D721Med (cell line): Measurements from ENCODE around the gene PXK.

Source experiments
- DNase-seq: peaks from one replicate; pipeline ENCODE4 v3.0.0; 2011; ENCODE audit warnings: low spot score; ENCODE audit not compliant: insufficient read length
- FAIRE-seq: peaks from 2 replicates; lab custom pipeline; 2011; peaks lifted over from hg19 to GRCh38; lab: Jason Lieb, UNC
- CTCF ChIP-seq: IDR thresholded peaks from 2 replicates; pipeline ENCODE4 v1.5.1; 2012; ENCODE audit warnings: mild to moderate bottlenecking, control low read depth; ENCODE audit not compliant: insufficient read depth; ENCODE audit errors: missing control alignments

Gene PXK

GRCh38 chr3:58361866-58362265, 29.2 kb downstream of the PXK start:
- FAIRE-seq, result no peak
- no peak for TF ChIP-seq CTCF
- DNase-seq, result no peak

GRCh38 chr3:58366699-58367098, 34.0 kb downstream of the PXK start:
- FAIRE-seq (no peak), DNase-seq (no peak)
- no peak for TF ChIP-seq CTCF

- no peak for FAIRE-seq
- TF ChIP-seq CTCF, result no peak
- no peak for DNase-seq
These were observed 36.3 kb downstream of the PXK start for GRCh38 chr3:58369038-58369437.

- FAIRE-seq (no peak), DNase-seq (no peak)
- no peak for TF ChIP-seq CTCF
These were observed 37.2 kb downstream of the PXK start for GRCh38 chr3:58369876-58370275.

- DNase-seq, result no peak
- no peak for TF ChIP-seq CTCF
- FAIRE-seq, result no peak
These were observed 37.7 kb downstream of the PXK start for GRCh38 chr3:58370407-58370806.

- DNase-seq (no peak), FAIRE-seq (no peak)
- TF ChIP-seq CTCF, result no peak
These were observed 39.1 kb downstream of the PXK start for GRCh38 chr3:58371754-58372153.

- DNase-seq (no peak), FAIRE-seq (no peak)
- no peak for TF ChIP-seq CTCF
These were observed 42.6 kb downstream of the PXK start for GRCh38 chr3:58375254-58375653.
